HG03558 (cell line): ENCODE results near the gene RNF141.

Experiments used
- ATAC-seq: cut with Tn5 transposase; IDR thresholded peaks from one replicate; pipeline ENCODE4 v1.9.1; 2021; ENCODE audit warnings: moderate number of reproducible peaks; ENCODE audit not compliant: unreplicated experiment; ENCODE audit errors: extremely low read depth

The RNF141 gene

DNA sequence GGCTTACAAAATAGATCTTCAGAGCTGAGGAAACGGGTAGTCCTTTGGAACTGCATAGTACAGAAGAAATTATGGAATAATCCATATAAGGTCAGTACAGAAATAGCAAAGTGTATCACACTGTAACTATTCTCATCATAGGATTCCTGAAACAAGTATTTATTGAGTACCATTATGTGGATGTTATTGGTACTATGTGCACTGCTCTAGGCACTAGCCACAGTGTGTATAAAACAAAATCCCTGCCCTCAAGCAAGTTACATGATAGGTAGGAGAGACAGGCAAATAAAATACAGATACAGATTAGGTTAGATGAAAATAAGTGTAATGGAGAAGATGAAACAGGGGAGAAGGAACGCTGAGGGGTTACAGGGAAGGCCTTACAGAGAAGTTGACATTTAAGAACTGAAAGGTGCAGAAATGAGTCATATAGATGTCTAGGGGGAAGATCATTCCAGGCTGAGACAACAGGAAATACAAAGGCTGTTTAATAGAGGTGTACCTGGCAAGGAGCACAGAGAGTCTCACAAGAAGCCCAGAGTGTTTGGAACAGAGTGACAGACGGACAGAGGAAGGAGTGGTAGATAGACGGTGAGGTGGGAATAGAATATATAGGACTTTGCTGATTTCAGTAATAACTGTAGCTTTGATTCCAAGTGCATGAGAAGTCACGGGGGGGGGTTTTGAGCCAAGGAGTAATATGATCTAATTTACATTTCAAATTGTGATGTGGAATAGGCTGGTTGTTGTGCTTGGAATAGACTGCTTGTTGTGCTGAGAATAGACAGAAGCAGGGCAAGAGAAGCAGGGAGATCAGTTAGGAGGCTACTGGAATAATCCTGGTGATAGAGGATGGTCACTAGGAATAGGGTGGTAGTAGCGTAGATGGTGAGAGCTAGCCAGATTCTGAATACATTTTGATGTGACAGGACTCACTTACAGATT lies 13.7 kb downstream of the RNF141 start:
- ATAC-seq = peak; percentile 75

DNA sequence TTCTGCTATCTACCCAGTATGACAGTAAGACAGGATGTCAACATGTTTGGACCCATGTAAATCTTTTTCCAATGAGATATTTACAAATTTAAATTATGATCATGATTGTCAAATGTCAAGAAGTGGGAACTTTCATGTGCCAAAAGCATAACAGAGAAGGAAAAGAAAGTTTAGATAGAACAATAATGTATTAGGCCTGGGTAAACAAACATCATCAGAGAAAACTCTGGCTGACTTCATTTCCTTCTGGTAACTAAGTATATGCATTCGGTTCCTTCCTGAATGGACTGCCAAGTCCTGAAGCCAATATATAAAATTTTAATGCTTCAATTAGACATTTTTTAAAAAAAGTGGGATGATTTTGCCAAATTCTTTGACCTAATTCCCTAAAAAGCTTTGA lies 16.5 kb downstream of the RNF141 start:
- no peak for ATAC-seq

DNA sequence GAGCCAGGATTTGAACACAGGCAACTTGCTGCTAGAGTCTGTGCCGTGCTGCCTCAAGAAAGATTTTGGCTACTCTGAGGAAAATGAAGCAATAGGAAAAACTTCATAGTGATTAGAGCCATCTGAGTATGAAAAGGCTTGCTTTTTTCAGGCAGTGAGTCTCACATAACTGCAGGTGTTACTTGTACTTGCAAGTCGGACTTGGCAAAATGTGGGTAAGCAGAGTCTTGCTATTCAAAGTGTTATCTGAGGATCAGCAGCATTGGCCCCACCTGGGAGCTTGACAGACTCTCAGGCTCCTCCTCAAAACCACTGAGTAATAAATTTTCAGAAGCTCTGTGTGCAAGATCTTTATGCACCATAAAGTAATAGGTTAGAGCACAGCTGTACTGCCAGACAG lies 18.1 kb downstream of the RNF141 start:
- no peak for ATAC-seq

DNA sequence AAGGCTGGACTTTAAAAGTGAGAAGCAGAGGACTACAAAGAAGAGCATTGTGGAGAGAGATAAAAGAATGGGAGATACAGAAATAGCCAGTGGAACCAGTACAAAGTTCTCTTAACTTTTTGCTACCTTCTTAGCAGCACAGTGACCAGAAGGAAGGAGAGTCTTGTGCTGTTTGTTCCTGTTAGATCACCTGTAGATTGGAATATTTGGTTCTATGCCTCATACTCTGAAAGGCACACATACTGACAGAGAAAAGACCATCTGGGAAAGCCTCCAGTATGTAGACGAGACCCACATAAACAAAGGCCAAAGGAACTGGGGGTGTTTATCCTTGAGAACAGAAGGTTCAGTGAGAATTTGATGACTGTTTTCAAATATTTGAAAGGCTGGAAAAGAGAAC lies 18.7 kb downstream of the RNF141 start:
- no peak for ATAC-seq

DNA sequence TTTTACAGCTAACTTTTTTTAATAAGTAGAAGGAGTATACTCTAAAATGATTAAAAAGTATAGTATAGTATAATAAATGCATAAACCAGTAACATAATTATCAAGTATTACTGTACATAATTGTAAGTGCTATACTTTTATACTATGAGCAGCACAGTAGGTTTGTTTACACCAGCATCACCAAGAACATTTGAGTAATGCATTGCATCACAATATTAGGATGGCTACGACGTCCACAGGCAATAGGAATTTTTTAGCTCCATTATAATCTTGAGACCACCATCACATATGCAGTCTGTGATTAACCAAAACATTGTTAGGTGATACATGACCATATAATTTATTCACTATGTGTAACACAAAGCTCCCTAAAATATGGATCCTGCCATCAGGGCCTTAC lies 20.4 kb downstream of the RNF141 start:
- ATAC-seq = no peak

DNA sequence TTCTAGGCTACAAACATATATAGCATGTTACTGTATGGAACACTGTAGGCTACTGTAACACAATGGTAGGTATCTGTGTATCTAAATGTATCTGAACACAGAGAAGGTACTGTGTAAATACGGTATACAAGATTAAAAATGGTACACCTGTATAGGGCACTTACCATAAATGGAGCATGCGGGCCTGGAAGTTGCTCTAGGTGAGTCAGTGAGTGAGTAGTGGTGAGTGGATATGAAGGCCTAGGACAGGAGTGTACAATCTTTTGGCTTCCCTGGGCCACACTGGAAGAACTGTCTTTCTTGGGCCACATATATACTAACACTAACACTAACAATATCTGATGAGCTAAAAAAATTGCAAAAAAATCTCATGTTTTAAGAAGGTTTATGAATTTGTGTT lies 21.4 kb downstream of the RNF141 start:
- ATAC-seq = no peak

DNA sequence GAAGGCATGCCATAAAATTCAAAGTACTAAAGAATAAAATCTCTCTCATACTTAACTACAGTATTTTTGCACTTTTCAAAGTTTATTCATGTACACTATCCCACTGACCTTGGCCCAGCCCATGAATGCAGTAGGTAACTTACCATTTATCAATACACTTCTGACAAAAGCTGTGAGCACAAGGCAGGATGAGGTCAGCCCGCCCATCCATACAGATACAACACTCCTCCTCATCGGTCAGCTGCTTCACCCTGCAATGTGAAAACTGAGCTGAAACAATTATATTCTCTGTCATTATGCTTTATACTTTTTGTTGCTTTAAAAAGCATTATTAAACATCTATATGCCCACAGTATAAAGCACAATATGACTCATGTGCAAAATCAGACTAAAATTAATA lies 22.1 kb downstream of the RNF141 start:
- ATAC-seq = no peak

DNA sequence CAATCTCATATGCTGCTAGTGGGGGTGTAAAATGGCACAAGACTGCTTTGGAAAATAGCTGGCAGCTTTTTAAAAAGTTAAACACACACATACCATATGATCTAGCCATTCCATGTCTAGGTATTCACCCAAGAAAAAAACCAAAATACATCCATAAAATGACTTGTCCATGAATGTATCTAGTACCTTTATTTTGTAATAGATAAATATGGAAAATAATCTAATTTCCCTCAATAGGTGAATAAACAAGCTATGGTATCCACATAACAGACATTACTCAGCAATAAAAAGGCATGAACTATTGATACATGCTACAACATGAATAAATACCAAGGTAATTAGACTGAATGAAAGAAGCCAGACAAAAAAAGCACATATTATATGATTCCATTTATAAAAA lies 22.9 kb downstream of the RNF141 start:
- ATAC-seq = no peak

DNA sequence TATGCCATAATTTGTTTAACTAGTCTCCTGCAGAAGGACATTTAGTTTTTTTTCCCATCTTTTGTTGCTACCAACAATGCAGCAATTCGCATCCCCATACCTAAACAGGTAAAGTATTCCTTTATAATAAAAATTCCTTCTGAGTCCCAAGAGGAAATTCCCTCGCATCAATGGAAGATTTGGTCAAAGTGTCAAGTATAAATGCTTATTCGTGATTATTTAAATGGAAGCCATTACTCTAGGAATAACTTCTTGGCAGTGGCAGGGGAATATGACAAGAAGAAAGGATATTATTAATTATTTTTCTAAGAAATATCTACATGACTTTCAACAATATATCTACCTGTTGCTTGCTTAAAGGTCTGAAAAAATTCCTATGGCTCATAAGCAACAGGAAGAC lies 25.6 kb downstream of the RNF141 start:
- no peak for ATAC-seq

DNA sequence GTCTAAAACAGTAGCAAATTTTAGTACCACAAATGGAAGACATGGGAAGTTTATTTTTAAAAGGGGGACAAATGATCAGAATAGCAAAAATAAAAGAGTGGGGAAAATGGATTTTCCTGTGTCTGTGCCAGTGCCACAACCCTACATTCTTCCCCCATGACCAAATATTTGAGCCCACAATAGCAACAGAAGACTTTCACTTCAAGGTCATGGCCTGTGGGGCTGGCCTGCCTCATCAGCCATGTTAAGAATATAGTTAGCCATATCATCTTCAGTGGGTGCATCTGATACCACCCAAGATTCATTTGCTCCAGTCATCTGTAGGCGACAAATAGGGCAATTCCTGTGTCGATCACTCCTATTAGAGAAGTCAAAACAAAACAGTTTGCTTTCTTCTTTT lies 26.3 kb downstream of the RNF141 start:
- no peak for ATAC-seq

DNA sequence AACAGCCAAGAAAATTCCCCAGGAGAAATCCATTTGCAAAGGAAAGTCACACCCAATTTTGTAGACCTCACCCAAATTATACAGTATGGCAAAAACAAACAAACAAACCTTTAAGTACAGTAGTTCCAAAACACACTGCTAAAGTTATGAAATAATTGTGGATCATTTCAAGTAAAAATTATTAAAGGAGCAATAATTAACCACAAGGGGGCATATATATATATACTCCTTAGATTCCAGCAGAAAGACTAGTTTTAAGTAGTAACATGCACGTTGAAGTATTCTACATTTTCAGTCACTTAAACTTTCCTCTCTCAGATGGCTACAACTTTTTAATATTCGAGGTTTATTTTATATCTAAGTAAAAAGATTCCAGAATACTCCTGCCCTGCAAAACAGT lies 26.8 kb downstream of the RNF141 start:
- ATAC-seq = no peak

DNA sequence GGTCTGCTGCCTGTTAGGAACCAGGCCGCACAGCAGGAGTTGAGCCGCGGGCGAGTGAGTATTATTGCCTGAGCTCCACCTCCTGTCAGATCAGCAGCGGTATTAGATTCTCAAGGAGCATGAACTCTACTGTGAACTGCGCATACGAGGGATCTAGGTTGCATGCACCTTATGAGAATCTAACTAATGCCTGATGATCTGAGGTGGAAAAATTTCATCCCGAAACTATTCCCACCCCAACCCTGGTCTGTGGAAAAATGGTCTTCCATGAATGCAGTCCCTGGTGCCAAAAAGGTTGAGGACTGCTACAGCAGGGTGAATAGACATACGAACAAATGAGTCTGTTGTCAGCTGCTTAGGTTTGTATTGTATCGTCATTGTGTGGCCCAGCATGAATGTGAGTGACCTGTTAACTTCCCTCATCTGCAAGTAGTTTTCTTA lies 29.8 kb downstream of the RNF141 start:
- ATAC-seq = no peak

DNA sequence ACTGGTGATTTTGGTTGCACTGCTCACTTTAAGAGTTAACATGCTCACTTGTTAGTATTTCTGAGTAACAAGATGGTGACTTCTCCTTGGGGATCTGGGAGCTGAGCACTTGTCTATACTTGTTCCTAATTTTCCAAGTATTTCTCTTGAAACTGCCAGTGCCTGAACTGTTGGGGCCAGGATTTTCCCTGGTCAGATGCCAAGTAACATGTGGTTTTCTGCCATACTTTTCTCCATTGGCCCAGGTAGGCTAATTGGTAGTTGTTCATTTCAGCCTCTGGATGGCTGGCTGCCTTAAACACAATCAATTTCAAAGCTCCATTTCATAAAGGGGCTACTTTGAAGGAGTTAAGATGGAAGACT lies 35.0 kb downstream of the RNF141 start:
- no peak for ATAC-seq

DNA sequence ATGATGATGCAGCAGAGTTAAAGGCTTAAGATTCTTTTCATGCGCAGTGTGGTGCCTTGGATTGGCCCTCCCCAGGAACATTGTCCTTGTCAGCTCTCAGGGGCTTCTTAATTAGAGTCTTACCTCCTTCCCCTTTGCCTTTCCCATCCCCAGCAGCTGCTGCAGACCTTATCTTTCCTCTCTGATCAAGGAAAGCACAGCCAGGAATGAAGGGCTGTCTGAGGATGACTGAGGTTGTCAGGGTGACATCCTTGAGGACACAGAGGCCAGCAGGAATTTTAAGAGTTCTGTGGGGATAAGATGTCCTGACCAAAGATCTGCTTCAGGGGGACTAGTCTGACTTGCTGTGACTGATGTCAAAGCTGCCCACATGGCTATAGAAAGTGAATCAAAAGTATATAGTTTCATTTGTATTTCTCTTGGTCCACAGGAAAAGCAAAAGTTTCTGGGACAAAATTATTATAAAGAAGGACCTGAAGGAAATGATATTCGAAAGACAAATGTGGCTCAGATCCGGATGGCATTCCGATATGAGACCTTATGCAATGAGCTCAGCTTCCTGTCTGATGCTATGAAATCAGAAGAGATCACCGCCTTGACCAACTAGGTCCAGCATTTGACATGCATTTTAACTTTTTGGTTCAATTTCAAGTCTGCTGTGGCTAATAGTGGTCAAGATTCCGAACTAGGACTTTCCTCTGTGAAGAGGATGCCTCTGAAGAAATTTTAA lies 35.5 kb downstream of the RNF141 start:
- no peak for ATAC-seq

DNA sequence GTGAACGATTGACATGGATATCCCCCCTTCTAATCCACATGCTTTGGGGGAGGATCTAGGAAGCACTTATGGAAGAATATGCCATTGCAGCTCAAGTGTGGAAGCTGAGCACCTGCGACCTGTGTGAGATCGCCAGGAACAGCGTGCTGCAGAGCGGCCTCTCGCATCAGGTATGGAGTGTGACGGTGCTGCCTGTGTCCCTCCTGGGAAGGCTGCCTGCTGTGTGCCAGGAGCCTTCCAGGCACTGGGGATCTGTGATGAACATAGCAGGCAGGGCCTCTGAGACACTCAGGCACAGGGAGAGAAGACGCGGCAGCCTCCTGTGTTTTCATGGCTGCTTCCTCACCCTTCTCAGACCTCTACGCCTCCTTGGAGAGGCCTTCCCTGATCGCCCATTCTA lies 36.5 kb downstream of the RNF141 start:
- ATAC-seq = no peak

DNA sequence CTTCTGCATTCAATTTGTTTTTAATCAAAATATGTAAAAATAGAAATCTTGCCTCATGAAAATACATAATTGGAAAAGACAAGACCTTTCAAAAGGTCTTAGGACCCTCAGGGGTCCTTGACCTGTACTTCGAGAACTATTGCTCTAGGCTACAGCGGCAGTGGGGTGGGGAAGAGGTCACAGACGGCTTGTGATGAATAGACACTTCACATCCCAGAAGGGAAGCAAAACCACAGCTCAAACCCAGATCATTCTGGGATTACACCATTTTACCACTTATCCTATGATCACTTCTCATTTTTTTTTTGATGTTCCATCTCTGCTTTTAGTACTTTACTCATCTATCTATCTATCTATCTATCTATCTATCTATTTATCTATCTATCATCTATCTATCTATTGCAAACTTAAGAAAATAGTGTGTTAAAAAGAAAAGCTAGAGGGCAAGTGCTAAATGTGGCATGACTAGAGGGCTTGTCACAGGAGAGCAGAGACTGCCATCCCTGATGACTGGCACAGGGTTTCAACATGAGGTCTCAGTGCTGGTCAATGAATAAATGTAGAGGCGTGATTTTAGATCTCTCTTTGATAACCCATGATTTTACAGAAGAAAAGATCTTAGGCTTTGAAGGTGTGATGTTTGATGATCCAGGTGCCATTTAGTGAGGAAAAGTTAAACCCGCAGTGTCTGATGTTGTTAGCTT lies 37.1 kb downstream of the RNF141 start:
- ATAC-seq = no peak

DNA sequence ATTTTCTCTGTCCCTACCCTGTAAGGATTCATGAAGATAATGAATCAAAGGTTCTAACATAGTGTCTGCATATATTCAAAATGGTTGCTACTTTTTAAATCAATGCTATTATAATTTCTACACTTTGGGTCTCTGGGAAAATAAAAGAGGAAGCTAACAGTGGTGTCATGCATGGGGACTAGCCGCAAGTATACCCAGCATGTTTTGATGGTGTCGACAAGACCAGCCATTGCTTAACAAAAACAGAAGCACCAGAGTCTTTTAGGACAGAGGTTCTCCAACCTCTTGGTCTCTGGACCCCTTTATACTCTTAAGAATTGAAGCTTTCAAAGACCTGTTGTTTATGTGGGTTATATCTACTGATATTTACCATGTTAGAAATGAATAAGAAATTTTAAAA lies 37.8 kb downstream of the RNF141 start:
- ATAC-seq = no peak

DNA sequence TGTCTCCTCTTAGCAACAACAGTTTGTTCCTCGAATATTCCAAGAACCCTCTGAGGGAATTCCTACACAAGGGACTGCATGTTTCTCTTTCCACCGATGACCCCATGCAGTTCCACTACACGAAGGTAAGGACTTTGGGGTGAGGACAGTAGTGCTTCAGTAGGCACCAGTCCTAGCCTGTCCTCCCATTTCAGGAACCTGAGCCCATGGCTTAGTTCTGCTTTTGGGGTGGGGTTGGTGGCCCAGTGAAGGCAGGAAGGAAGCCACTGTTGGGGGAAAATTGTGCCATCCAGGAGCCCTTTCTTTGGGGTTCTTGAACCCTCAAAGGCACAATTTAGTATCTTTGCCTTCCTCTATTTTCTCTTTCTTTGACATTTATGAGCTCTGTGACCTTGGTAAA lies 38.2 kb downstream of the RNF141 start:
- no peak for ATAC-seq

DNA sequence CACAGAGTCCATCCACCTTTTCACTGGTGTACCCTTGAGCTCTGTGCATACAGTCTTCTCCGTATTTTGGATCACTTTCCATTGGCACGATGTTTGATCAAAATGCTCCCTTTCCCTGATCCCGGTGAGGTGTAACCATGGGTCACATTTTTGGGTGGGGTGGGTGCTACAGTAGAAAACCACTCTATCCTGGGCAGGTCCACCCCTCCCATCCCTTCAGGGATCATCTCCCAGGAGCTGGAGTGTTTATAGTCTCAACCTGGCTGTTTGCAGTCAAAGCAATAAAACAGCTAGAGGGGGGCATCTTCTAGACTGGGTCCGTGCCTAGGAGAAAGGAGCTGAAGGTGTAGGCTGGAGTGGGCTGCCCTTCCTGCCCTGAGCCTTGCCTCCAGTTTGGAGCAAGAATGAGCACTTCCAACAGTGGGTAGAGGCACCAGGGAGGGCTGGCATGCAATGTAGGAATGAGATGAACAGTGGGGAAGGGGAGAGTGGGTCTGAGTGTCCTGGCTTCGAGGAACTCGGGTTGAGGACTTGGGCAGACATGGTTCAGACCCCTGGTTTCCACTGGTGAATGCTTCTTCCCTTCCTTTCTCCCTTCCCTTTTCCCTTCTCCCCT lies 38.8 kb downstream of the RNF141 start:
- no peak for ATAC-seq

DNA sequence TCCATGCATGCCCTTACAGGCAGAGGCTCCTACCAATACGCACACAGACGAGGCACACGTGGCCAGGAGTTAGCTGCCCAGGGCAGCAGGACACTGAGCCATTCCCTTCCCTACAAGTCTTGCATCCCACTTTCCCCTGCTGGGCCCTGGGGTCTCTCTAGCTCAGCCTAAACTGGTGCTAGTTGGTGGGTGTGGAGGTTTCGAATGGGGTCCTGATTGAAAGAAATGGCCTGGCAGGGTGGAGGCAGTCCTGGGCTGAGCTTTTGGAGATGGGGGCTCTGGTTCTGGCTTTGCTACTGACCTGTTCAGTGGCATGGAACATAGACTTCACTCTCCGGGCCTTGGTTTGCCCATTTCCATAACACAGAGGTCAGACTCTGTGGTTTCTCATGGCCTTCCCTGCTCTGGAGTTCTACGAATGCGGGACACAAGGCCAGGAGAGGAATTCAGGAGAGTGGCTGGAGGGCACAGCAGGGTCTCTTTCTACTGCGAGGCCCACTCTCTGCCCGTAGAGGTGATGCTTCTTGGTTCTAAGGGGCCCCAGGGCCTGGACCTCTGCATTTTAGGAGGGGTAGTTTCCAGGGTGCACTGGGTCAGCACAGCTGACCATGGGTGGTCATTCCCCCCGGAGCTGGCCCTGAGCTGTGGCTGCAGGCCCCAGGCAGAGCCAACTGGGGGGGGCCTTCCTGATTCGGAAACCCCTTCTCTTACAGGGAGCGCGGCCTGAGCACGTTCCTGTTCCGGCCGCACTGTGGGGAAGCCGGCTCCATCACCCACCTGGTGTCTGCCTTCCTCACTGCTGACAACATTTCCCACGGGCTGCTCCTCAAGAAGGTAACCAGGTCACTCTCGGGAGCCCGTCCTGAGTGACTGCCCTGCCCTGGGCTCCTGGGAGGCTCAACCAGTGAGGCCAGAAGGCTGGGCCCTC lies 40.0 kb downstream of the RNF141 start:
- ATAC-seq = no peak
